GM12872 (cell line): ENCODE data around the gene SASS6.

Source experiments
- TF ChIP-seq, protein P1 (sequence below): IDR thresholded peaks from 3 replicates; pipeline ENCODE4 v1.5.1; 2011; ENCODE audit warnings: low read depth, mild to moderate bottlenecking, low read length, moderate library complexity; ENCODE audit not compliant: insufficient read depth

SASS6 gene

DNA sequence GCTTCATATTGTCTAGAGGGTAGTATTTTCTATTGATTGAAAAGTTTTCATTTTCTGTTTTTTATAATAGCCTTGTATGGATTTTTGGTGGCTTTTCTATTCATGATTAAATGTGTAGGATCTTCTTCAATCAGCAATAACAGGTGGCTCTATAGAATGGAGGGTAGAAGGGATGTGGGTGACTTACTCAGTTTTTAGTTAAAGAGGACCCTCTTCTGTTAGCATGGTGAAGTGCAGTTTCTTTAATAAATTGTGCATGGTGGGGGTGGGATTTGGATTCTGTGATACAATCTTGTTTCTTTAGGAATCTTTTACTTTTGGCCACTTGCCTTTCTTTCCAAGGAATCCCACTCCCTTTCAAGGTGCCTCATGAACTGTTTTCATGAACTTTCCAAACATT, 98.3 kb downstream of the SASS6 start:
- TF ChIP-seq, protein P1, sequence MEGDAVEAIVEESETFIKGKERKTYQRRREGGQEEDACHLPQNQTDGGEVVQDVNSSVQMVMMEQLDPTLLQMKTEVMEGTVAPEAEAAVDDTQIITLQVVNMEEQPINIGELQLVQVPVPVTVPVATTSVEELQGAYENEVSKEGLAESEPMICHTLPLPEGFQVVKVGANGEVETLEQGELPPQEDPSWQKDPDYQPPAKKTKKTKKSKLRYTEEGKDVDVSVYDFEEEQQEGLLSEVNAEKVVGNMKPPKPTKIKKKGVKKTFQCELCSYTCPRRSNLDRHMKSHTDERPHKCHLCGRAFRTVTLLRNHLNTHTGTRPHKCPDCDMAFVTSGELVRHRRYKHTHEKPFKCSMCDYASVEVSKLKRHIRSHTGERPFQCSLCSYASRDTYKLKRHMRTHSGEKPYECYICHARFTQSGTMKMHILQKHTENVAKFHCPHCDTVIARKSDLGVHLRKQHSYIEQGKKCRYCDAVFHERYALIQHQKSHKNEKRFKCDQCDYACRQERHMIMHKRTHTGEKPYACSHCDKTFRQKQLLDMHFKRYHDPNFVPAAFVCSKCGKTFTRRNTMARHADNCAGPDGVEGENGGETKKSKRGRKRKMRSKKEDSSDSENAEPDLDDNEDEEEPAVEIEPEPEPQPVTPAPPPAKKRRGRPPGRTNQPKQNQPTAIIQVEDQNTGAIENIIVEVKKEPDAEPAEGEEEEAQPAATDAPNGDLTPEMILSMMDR: peak; percentile 53
